Breast epithelium (tissue), 3 donors: ENCODE measurements around the gene MYRF.

ENCODE experiments used
- CTCF ChIP-seq, 3 donors: fragments of 450-650 bp; IDR thresholded peaks; one replicate each; pipeline ENCODE4 v1.5.1; 2016 to 2017; ENCODE audit warnings: antibody characterized with exemption in 3 of 3, mild to moderate bottlenecking in 3 of 3, moderate library complexity in 3 of 3
- POLR2A ChIP-seq: fragments of 450-650 bp; IDR thresholded peaks from one replicate; pipeline ENCODE4 v1.6.1; 2016; ENCODE audit warnings: antibody characterized with exemption, mild to moderate bottlenecking, moderate library complexity

GRCh38 chr11:61776561-61777075 is 24.2 kb downstream of the MYRF start:
- TF ChIP-seq POLR2A (no peak), CTCF (IDR thresholded peaks at IDR 0.05) (peak; percentile 12 to 27 (median 25))
